HG03432 (cell line): Measurements from ENCODE around the gene LAMB2.

Experiments used
- ATAC-seq: cut with Tn5 transposase; IDR thresholded peaks from one replicate; pipeline ENCODE4 v1.9.1; 2021; ENCODE audit warnings: mild to moderate bottlenecking, moderate library complexity; ENCODE audit not compliant: unreplicated experiment

The LAMB2 gene

GRCh38 chr3:49132437-49133225 lies at the start of gene LAMB2:
LAMB2 (minus strand) TSS chr3:49133050; CDS start chr3:49132867, 183 bp downstream.
- ATAC-seq: no peak

- no peak for ATAC-seq
Observed at GRCh38 chr3:49181351-49181750, 48.5 kb upstream of the LAMB2 start.

- no peak for ATAC-seq
Observed at GRCh38 chr3:49180116-49180515, 47.3 kb upstream of the LAMB2 start.

GRCh38 chr3:49177073-49177472 lies 44.2 kb upstream of the LAMB2 start:
- no peak for ATAC-seq

- no peak for ATAC-seq
Observed at GRCh38 chr3:49175530-49175929, 42.7 kb upstream of the LAMB2 start.

- ATAC-seq: no peak
Observed at GRCh38 chr3:49174397-49174985, 41.6 kb upstream of the LAMB2 start.

- ATAC-seq: no peak
Observed at GRCh38 chr3:49173792-49174170, 40.9 kb upstream of the LAMB2 start.

GRCh38 chr3:49173116-49173791 lies 40.4 kb upstream of the LAMB2 start:
- ATAC-seq: no peak

GRCh38 chr3:49172551-49173041 lies 39.7 kb upstream of the LAMB2 start:
- no peak for ATAC-seq

- ATAC-seq: no peak
Observed at GRCh38 chr3:49171775-49172500, 39.1 kb upstream of the LAMB2 start.

- ATAC-seq: peak; percentile 56
Observed at GRCh38 chr3:49171119-49171774, 38.4 kb upstream of the LAMB2 start, which contains the start of gene KLHDC8B. KLHDC8B (plus strand) TSS chr3:49171598; CDS start chr3:49172770, 1,172 bp downstream.

GRCh38 chr3:49170744-49171118 lies 37.9 kb upstream of the LAMB2 start:
- no peak for ATAC-seq

- no peak for ATAC-seq
Observed at GRCh38 chr3:49166752-49167556, 34.1 kb upstream of the LAMB2 start.

GRCh38 chr3:49165771-49166751 lies 33.2 kb upstream of the LAMB2 start, which contains the start of gene CCDC71:
CCDC71 (minus strand) TSS chr3:49166331; CDS start chr3:49164208, 2,123 bp downstream.
- peak; percentile 75 for ATAC-seq

- ATAC-seq: no peak
Observed at GRCh38 chr3:49164983-49165720, 32.3 kb upstream of the LAMB2 start.

- ATAC-seq: no peak
Observed at GRCh38 chr3:49163609-49164008, 30.8 kb upstream of the LAMB2 start.

GRCh38 chr3:49162751-49163419 lies 30.0 kb upstream of the LAMB2 start:
- no peak for ATAC-seq
